Mammary epithelial cell (primary cell): ENCODE results near the gene DBX1.

Experiments used
- CTCF ChIP-seq, 2 donors: IDR thresholded peaks in 1 of 2; conservative IDR thresholded peaks in 1 of 2; 2 replicates each; pipeline ENCODE4 v1.5.1; 2011 to 2012; ENCODE audit warnings: inconsistent platforms in 2 of 2, low read length in 2 of 2, mild to moderate bottlenecking in 2 of 2, control low read depth in 1 of 2, low read depth in 1 of 2; ENCODE audit not compliant: insufficient read depth in 1 of 2; ENCODE audit errors: extremely low read depth in 1 of 2
- EZH2 ChIP-seq: IDR thresholded peaks from 2 replicates; pipeline ENCODE4 v1.6.1; 2012; ENCODE audit warnings: low read length, inconsistent platforms, borderline replicate concordance

GRCh38 chr11:20163783-20164481 lies 3.7 kb upstream of the DBX1 start:
- TF ChIP-seq CTCF (conservative IDR thresholded peaks at IDR 0.05 in 1 of 2, IDR thresholded peaks at IDR 0.05 in 1 of 2; ENCODE audit: extremely low read depth in 1 of 2, insufficient read depth in 1 of 2, low read depth in 1 of 2, low read length in 2 of 2), result no peak
- TF ChIP-seq EZH2, result no peak
